HL-60 (cell line): Measurements from ENCODE around the gene ATP2A2.

Experiments used
- DNase-seq, 2 experiments: peaks; one replicate each; pipeline ENCODE4 v3.0.0-alpha.2; 2010 to 2020; ENCODE audit warnings: low read depth in 1 of 2, low spot score in 1 of 2
- H3K27ac ChIP-seq: fragments of 250-450 bp; sonication (Bioruptor Pico); replicated peaks from 2 replicates; pipeline ENCODE4 v1.5.1; 2020; ENCODE audit warnings: mild to moderate bottlenecking, moderate library complexity
- H3K27me3 ChIP-seq: fragments of 250-450 bp; sonication (Bioruptor Pico); 2 replicates; pipeline ENCODE4 v1.5.1; 2021; ENCODE audit warnings: mild to moderate bottlenecking, moderate library complexity; ENCODE audit not compliant: insufficient read depth, poor library complexity, severe bottlenecking
- H3K4me3 ChIP-seq: replicated peaks from 2 replicates; pipeline ENCODE4 v1.5.1; 2011; ENCODE audit warnings: mild to moderate bottlenecking, control low read depth, low read length; ENCODE audit not compliant: insufficient read depth
- CTCF ChIP-seq: IDR thresholded peaks from one replicate; pipeline ENCODE4 v1.5.1; 2011; ENCODE audit warnings: low read length, control low read depth, inconsistent platforms; ENCODE audit not compliant: insufficient read depth
- GABPA ChIP-seq: IDR thresholded peaks from 2 replicates; pipeline ENCODE4 v1.6.1; 2012; ENCODE audit warnings: low read depth
- POLR2AphosphoS5 ChIP-seq: IDR thresholded peaks from 2 replicates; pipeline ENCODE4 v1.6.1; 2012; ENCODE audit warnings: low read depth
- REST ChIP-seq: IDR thresholded peaks from 2 replicates; pipeline ENCODE4 v1.6.1; 2012; ENCODE audit warnings: low read depth; ENCODE audit not compliant: insufficient replicate concordance
- SPI1 ChIP-seq: IDR thresholded peaks from 2 replicates; pipeline ENCODE4 v1.6.1; 2012; ENCODE audit warnings: low read depth, mild to moderate bottlenecking, borderline replicate concordance

The ATP2A2 gene

GRCh38 chr12:110271015-110271414 lies 10.0 kb upstream of the ATP2A2 start:
- H3K27me3 ChIP-seq, result no peaks in the 10 kb centered on the region
- no peak for DNase-seq
- no peak for TF ChIP-seq SPI1
- no peak for TF ChIP-seq GABPA
- TF ChIP-seq CTCF, result no peak
- no peak for TF ChIP-seq POLR2AphosphoS5
- no peak for TF ChIP-seq REST
- H3K4me3 ChIP-seq, result no peak overlapping the region
- no peak overlapping the region for H3K27ac ChIP-seq

GRCh38 chr12:110277530-110278254 lies 3.4 kb upstream of the ATP2A2 start:
- Histone ChIP-seq H3K27me3 (no peaks in the 10 kb centered on the region), H3K4me3 (no peak overlapping the region), H3K27ac (no peak overlapping the region)
- DNase-seq, result no peak
- no peak for TF ChIP-seq GABPA
- no peak for TF ChIP-seq CTCF
- TF ChIP-seq POLR2AphosphoS5, result no peak
- TF ChIP-seq REST, result no peak
- no peak for TF ChIP-seq SPI1

- TF ChIP-seq GABPA, result no peak
- TF ChIP-seq REST, result no peak
- TF ChIP-seq SPI1, result no peak
- TF ChIP-seq CTCF, result no peak
- no peak for TF ChIP-seq POLR2AphosphoS5
- H3K27me3 ChIP-seq, result no peaks in the 10 kb centered on the region
- DNase-seq, result no peak
- no peak overlapping the region for H3K4me3 ChIP-seq
- H3K27ac ChIP-seq, result no peak overlapping the region
Measured at GRCh38 chr12:110278255-110278536, 2.9 kb upstream of the ATP2A2 start.
